Neuron (in vitro differentiated cells): ENCODE measurements around the gene AXIN2.

Experiments
- H2AFZ ChIP-seq: one replicate; pipeline ENCODE4 v1.6.1; 2013; ENCODE audit warnings: low read depth, mild to moderate bottlenecking, inconsistent platforms, low read length, moderate library complexity
- H3K27me3 ChIP-seq: one replicate; pipeline ENCODE4 v1.6.1; 2013; ENCODE audit warnings: low read length; ENCODE audit not compliant: insufficient read depth
- H3K36me3 ChIP-seq: one replicate; pipeline ENCODE4 v1.6.1; 2013; ENCODE audit warnings: low read length; ENCODE audit not compliant: insufficient read depth
- H3K4me1 ChIP-seq: one replicate; pipeline ENCODE4 v1.6.1; 2013; ENCODE audit warnings: low read length; ENCODE audit not compliant: insufficient read depth
- H3K4me3 ChIP-seq: 2 replicates; pipeline ENCODE4 v1.5.1; 2013; ENCODE audit warnings: mild to moderate bottlenecking, low read length, moderate library complexity
- H3K9me3 ChIP-seq: one replicate; pipeline ENCODE4 v1.6.1; 2013; ENCODE audit warnings: low read length

AXIN2 gene

DNA sequence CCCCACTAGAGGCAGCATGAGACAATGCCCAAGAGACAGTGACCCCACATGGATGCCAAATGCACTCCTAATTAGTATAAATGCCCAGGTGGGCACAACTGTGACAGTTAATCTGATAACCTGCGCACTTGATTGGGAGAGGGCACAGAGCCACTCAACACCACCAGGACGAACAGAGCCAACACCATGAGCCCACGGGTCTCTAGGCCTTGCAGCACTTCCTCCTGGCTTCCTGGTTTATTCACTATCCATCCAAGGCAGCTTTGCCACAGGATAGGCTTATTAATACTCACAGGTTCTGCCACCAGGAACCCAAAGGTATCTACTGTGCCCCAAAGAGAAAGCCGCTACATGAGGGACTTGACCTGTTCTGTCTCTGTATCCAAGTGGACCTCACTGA lies 14.9 kb downstream of the AXIN2 start:
- Histone ChIP-seq H3K27me3 (no peaks in the 10 kb centered on the region), H3K36me3 (peaks cover 74% of the 10 kb centered on the region), H3K4me1 (peaks cover 73% of the 10 kb centered on the region), H3K9me3 (peaks cover 7% of the 10 kb centered on the region), H3K4me3 (no peak overlapping the region), H2AFZ (no peak overlapping the region)

DNA sequence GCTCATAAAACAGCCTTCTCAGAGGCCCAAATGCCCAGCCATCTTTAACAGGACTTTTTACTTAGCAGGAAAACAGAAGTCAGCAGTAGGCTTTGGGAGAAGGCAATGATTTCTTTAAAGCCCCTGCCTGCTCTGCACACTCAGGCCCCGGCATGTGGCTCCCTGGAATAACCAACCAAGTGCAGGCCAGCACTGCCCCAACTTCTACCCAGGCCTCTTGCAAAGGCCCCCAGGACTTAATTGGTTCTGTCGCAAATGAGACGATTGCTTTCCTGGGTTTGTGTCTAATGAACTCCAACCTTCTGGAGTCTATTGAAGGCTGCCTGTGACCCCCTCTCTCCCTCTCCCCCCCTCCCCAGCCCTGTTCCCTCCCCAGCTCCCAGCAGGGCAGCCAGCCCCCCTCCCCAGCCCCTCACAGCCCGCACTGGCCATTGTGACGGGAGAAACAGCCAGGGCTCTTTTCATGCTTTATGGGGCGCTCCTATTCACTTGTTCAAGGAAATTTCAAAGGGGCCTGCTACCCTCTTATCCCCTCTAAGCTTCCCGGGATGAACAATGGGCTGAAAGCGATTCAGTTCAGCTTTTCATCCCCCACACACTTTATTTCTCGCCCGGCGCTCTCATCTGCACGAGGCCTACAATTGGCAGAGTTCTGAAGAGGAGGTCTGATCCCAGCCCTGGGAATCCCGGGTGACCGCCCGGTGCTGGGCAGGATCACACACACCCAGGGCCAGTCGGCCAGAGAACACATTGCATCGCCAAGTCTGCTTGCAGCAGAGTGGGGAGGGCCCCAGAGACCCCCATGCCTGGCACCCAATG lies 15.5 kb downstream of the AXIN2 start:
- peaks cover 74% of the 10 kb centered on the region for H3K36me3 ChIP-seq

DNA sequence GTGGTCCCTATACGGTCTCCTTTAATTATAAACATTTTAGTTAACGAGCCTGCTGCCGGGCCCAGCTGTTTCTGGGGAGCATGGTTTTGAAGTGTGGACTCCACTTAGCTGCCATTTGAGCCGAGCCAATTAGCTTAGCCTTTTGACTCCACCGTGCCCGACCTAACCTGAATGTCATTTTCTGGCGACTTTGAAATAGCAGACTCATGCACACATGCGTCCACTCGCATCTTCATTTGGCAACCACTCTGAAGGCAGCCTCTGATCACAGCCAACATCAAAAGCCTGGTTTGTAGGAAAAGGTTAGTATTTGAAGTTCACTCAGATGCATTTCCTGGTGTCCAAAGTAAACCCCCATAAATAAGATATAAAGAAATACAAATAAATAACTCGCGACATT lies 16.8 kb downstream of the AXIN2 start:
- H3K4me1 ChIP-seq: peaks cover 60% of the 10 kb centered on the region
- H3K4me3 ChIP-seq: no peak overlapping the region
- H3K9me3 ChIP-seq: peaks cover 10% of the 10 kb centered on the region
- H3K27me3 ChIP-seq: no peaks in the 10 kb centered on the region
- H2AFZ ChIP-seq: no peak overlapping the region
- H3K36me3 ChIP-seq: peaks cover 76% of the 10 kb centered on the region

More for the DNA sequence above, 15.5 kb downstream of the AXIN2 start:
- Histone ChIP-seq H2AFZ (no peak overlapping the region), H3K4me3 (no peak overlapping the region), H3K27me3 (no peaks in the 10 kb centered on the region), H3K4me1 (peaks cover 68% of the 10 kb centered on the region), H3K9me3 (peaks cover 11% of the 10 kb centered on the region)

DNA sequence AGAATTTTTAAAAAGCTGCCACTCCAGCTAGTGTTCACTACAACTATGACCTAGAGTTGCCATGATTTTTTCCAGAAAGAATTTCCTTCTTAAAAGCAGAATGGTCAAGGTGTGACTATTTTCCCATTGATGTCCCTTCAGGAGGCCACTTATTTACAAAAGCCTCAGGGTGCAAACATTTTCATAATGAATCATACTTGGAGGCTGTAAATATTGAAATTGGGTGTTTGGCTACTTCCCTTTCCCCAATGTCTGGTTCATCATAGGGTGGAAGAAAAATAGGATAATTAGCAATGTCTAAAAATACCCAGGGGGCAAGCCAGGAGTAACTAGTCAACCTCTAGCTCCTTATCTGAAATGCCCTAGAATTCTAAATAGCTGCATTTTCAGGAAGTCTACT lies 18.8 kb downstream of the AXIN2 start:
- Histone ChIP-seq H3K4me1 (peaks cover 51% of the 10 kb centered on the region), H3K36me3 (peaks cover 76% of the 10 kb centered on the region), H2AFZ (no peak overlapping the region)

DNA sequence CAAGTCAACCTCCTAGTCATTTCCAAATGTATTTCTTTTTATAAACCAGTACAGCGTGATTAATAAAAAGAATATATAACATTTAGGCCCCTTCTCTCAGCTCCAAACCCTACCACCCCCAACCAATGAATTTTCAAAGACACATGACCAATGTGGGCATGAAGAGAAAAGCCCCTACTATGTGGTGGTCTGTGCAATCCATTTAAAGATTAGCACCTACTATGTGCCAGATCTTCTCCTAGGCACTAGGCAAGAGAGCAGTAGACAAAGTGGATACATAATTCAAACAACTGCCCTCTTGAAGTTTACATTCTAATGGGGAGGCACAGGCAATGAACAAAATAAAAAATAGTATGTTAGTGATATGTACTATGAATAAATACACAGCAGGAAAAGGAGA lies 19.4 kb downstream of the AXIN2 start:
- H3K27me3 ChIP-seq: no peaks in the 10 kb centered on the region
- H3K9me3 ChIP-seq: peaks cover 5% of the 10 kb centered on the region
- H2AFZ ChIP-seq: no peak overlapping the region
- H3K4me3 ChIP-seq: no peak overlapping the region
- peaks cover 78% of the 10 kb centered on the region for H3K36me3 ChIP-seq
- H3K4me1 ChIP-seq: peaks cover 45% of the 10 kb centered on the region

More for the DNA sequence above, 18.8 kb downstream of the AXIN2 start:
- no peak overlapping the region for H3K4me3 ChIP-seq
- H3K27me3 ChIP-seq: no peaks in the 10 kb centered on the region
- peaks cover 5% of the 10 kb centered on the region for H3K9me3 ChIP-seq

DNA sequence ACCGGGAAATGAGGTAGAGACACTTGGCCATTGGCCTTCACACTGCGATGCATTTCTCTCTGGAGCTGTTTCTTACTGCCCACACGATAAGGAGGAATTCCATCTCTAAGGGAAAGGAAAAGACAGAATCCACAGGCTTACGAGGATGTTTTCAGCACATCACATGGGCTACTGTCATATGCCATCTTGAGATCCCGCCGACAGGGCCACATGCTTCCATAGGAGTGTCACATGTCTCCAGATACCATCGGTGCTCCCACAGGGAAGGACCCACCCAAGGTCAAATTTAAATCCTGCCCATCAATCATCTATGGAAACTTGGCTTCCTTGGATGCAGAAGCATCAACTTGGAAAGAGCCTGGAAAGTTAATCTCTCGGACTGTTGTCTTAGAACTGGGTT lies 20.0 kb downstream of the AXIN2 start:
- Histone ChIP-seq H3K36me3 (peaks cover 84% of the 10 kb centered on the region), H3K4me1 (peaks cover 39% of the 10 kb centered on the region), H3K27me3 (no peaks in the 10 kb centered on the region), H3K4me3 (no peak overlapping the region), H3K9me3 (peaks cover 5% of the 10 kb centered on the region), H2AFZ (no peak overlapping the region)

DNA sequence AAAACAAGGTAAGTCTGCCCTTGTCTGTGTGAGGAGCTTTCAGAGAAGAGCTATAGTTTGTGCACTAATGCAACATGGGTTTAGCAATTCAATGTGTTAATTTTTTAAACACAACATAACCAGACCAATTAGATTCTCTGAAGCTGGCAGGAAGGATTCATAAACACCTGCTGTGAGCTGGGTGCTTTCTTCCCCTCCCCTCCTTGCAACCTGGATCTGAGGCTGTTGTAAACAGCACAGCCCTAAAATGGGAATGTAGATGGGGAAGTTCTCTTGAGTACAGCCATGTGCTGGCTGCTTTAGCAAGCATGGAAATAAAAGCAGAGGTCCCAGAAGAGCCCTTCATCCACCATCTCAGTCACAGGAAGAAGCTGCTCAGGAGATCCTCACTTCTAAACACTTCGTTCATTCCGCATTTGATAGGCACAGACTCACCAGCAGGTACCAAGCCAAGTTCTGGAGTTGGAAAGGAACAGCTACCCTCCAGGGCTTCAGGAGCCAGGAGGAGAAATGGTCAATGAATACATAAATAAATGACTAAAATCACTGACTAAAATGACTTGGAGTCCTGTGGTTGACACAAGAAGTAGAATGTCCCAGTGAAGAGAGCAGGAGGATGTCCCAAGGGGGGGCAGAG lies 21.7 kb downstream of the AXIN2 start:
- peaks cover 5% of the 10 kb centered on the region for H3K9me3 ChIP-seq
- no peaks in the 10 kb centered on the region for H3K27me3 ChIP-seq
- peaks cover 97% of the 10 kb centered on the region for H3K36me3 ChIP-seq
- no peak overlapping the region for H3K4me3 ChIP-seq
- H3K4me1 ChIP-seq: peaks cover 25% of the 10 kb centered on the region
- no peak overlapping the region for H2AFZ ChIP-seq

DNA sequence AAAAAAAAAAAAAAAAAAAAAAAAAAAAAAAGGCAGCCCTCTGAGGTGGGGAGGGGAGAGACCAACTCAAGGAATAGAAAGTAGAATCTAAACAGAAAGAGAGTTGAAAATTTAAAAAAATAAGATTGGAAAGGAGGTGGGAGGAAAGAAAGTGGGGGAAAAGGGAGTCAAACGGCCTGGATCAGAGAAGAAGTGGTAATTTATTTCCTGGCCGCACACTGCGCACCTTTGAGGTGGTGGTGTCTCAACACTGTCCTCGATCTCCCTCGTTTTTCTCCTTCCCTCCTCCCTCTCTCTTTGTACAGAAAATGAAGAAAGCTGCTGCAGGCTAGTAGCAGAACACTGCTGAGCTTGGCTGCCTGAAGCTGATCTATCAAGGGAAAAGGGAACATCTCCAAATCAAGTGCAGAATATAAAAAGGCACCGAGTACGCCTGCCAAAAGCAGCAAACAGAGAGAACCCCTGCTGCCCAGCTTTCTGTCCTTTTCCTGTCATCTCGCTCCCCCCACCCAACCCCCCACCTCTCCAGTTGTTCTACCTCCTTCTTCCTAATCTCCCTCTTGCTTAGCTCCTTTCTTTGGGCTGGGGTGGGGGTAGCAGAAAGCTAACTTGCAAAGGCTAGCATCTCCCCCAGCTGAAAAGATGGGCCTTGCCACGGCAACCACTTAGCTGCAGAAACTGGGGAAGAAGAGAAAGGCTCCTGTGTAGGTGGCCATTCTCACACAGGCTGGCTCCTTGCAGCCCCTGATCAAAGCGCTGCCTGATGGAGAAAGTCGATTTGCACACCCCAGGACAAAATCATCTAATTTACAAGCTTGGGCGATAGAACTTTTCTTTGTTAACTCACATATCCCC lies 22.5 kb downstream of the AXIN2 start:
- H3K36me3 ChIP-seq: peaks cover 97% of the 10 kb centered on the region
- no peaks in the 10 kb centered on the region for H3K27me3 ChIP-seq
- peaks cover 5% of the 10 kb centered on the region for H3K9me3 ChIP-seq
- H2AFZ ChIP-seq: no peak overlapping the region
- peaks cover 20% of the 10 kb centered on the region for H3K4me1 ChIP-seq
- no peak overlapping the region for H3K4me3 ChIP-seq

DNA sequence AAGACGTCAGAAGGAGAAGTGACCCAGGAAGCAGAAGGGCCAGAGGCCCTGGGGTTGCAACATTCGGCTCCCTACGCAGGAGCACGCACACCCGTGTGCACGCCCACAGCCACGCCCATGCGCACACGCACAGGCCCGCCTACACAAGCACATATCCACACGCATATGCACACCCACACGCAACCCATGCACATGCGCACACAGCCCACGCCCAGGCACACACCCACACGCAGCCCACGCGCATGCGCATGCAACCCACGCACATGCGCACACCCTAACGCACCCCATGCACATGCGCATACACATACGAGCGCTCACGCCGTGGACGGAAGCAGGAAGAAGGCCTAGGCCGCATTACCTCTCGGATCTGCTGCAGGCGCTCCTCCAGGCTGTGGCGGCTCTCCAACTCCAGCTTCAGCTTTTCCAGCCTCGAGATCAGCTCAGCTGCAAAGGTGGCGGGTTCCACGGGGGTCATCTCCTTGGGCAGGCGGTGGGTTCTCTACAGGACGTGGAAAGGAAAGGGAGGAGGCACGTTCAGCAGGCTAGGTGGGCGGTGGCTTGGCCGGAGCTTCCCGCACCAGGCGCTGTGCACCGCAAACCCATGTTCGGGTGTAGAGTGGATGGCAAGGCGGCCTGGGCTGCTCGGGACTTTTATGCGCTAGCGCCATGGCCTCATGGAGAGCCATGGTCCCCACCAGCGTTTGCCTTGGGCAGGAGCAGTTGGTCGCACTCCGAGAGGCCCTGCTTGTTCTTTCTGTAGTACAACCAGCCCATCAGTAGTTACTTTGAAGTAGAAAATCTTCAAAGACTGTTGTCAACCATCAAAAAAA lies 23.4 kb downstream of the AXIN2 start:
- Histone ChIP-seq H3K4me1 (peaks cover 23% of the 10 kb centered on the region), H3K27me3 (no peaks in the 10 kb centered on the region), H3K36me3 (peaks cover 97% of the 10 kb centered on the region), H2AFZ (no peak overlapping the region), H3K4me3 (no peak overlapping the region), H3K9me3 (peaks cover 5% of the 10 kb centered on the region)

DNA sequence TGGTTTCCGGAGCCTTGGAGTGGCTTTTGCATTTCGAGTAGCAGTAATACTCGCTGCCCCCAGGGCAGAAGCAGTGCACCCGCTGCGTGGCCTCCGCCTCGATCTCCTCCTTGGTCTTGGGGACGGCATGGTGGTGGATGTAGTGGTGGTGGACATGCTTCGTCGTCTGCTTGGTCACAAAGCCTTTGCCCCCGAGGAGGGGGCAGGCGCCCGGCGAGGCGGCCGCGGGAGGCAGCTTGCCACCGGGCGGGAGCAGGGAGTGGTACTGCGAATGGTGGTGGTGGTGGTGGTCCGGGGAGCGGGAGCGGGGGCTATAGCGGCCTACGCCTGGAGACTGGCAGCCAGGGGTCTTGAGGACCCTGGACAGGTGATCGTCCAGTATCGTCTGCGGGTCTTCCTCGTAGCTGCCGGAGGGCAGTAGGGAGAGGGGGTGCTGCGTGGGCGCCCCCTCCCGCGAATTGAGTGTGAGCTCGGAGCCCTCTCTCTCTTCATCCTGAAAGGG lies 24.1 kb downstream of the AXIN2 start:
- no peak overlapping the region for H2AFZ ChIP-seq
- H3K4me3 ChIP-seq: no peak overlapping the region
- H3K9me3 ChIP-seq: peaks cover 5% of the 10 kb centered on the region
- H3K27me3 ChIP-seq: no peaks in the 10 kb centered on the region
- H3K36me3 ChIP-seq: peaks cover 98% of the 10 kb centered on the region
- H3K4me1 ChIP-seq: peaks cover 30% of the 10 kb centered on the region

DNA sequence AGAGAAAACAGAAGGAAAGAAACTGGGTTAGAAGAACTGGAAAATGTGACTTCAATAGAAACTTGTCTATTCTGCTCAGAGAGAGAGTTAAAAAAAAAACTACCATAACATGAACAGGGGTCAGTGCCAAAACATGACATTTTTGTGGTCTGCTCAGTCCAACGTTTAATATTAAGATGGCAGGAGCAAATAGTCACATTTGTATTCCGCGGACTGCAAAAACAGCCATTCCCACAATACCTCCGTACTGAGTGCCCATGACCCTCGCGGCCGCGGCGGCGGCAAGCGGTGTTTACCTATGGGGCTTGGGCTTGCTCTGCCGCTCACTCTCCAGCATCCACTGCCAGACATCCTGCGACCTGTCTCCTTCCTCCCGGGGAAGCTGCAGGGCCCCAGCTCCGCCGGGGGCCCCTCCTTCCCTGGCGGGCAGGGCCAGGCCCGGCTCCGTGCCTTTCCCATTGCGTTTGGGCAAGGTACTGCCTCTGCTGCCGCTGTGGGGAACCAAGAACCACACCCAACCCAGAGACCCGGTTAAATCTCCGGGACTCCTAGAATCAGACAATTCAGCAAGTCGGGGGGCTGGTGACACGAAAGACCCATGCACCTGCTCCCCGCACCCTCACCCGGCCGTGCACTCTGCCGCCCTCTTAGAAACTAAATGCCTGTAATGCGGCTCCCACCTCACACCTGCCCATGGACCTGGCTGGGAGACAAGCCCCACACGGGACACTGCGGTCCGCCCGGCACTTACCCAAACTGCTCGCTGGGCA lies 24.7 kb downstream of the AXIN2 start:
- no peak overlapping the region for H2AFZ ChIP-seq
- H3K4me3 ChIP-seq: no peak overlapping the region
- H3K4me1 ChIP-seq: peaks cover 36% of the 10 kb centered on the region
- peaks cover 5% of the 10 kb centered on the region for H3K9me3 ChIP-seq
- no peaks in the 10 kb centered on the region for H3K27me3 ChIP-seq
- peaks cover 95% of the 10 kb centered on the region for H3K36me3 ChIP-seq
